AG04449 (cell line): ENCODE results near the gene ZNF79.

Experiments
- CTCF ChIA-PET: fragments of 350-600 bp; formaldehyde crosslinking; extraction: SDS; loops from one replicate; lab custom pipeline; 2021; ENCODE audit warnings: antibody characterized with exemption; lab: Yijun Ruan, JAX
- POLR2A ChIA-PET: fragments of 400-600, 350-600 bp; formaldehyde crosslinking; extraction: SDS; loops from one replicate; lab custom pipeline; 2020; ENCODE audit warnings: antibody characterized with exemption, inconsistent platforms; lab: Yijun Ruan, JAX
- DNase-seq: peaks from one replicate; pipeline ENCODE4 v3.0.0-alpha.2; 2010; ENCODE audit warnings: low read depth, low spot score
- H3K4me3 ChIP-seq: 2 replicates; pipeline ENCODE4 v1.5.1; 2011; ENCODE audit warnings: low read depth, mild to moderate bottlenecking, control low read depth, low read length
- CTCF ChIP-seq: IDR thresholded peaks from one replicate; pipeline ENCODE4 v1.5.1; 2011; ENCODE audit warnings: mild to moderate bottlenecking, moderate library complexity, low read length, control low read depth, inconsistent platforms; ENCODE audit not compliant: insufficient read depth; ENCODE audit errors: missing control alignments

Gene ZNF79

GRCh38 chr9:127449332-127449966 is 25.3 kb downstream of the ZNF79 start:
- CTCF ChIA-PET: interaction anchor here (0.8 to 1.8 kb wide), 6 partner anchors 10 to 511 kb away, joined by 3 to 6 read pairs (median 4); no protein-coding TSS in a partner anchor
- no peak for TF ChIP-seq CTCF
- H3K4me3 ChIP-seq: peak overlapping the region; percentile 98
- POLR2A ChIA-PET: interaction anchor here (0.7 to 1.4 kb wide), 4 partner anchors 9 to 153 kb away, joined by 4 to 5 read pairs (median 4); partner anchors contain the start of gene ZNF79
- no peak for DNase-seq

- DNase-seq: no peak
- CTCF ChIA-PET: interaction anchor here (0.9 to 1.8 kb wide), 6 partner anchors 11 to 508 kb away, joined by 3 to 6 read pairs (median 4); no protein-coding TSS in a partner anchor
- POLR2A ChIA-PET: interaction anchor here (0.7 to 1.6 kb wide), 12 partner anchors 10 to 235 kb away, joined by 3 to 14 read pairs (median 4); partner anchors contain the start of genes SLC2A8 and ZNF79
- H3K4me3 ChIP-seq: peak overlapping the region; percentile 98
- no peak for TF ChIP-seq CTCF
Observed at GRCh38 chr9:127450243-127450760, 26.1 kb downstream of the ZNF79 start.

- ChIA-PET CTCF (interaction anchor here (1.4 to 1.8 kb wide), 4 partner anchors 134 to 509 kb away, joined by 3 to 6 read pairs (median 5); no protein-coding TSS in a partner anchor), POLR2A (interaction anchor here (0.5 to 2.0 kb wide), 27 partner anchors 10 to 335 kb away, joined by 3 to 19 read pairs (median 4); partner anchors contain the start of genes CDK9, SLC2A8 and ZNF79)
- DNase-seq: peak; percentile 60
- H3K4me3 ChIP-seq: peak within 1 kb of the TSS; percentile 98
- no peak for TF ChIP-seq CTCF
Observed at GRCh38 chr9:127450830-127451607, 26.8 kb downstream of the ZNF79 start, which contains the start of the genes LRSAM1 and RPL12. Gene LRSAM1 (plus strand): TSS chr9:127451510. CDS start chr9:127454528, 3,018 bp downstream. Gene RPL12 (minus strand): TSS chr9:127451406. CDS start chr9:127451317, 89 bp downstream.

GRCh38 chr9:127451608-127451857 is 27.4 kb downstream of the ZNF79 start:
- ChIA-PET POLR2A (interaction anchor here (0.5 to 2.0 kb wide), 21 partner anchors 10 to 334 kb away, joined by 3 to 19 read pairs (median 4); partner anchors contain the start of genes CDK9, SLC2A8 and ZNF79), CTCF (interaction anchor here (1.4 kb wide), 1 partner anchor 139 kb away, joined by 3 read pairs; no protein-coding TSS in a partner anchor)
- no peak for DNase-seq
- H3K4me3 ChIP-seq: peak overlapping the region; percentile 98
- no peak for TF ChIP-seq CTCF

- H3K4me3 ChIP-seq: peak overlapping the region; percentile 98
- ChIA-PET POLR2A (interaction anchor here (0.5 to 2.0 kb wide), 22 partner anchors 9 to 334 kb away, joined by 3 to 19 read pairs (median 4); partner anchors contain the start of genes CDK9, SLC2A8 and ZNF79), CTCF (interaction anchor here (0.6 to 1.4 kb wide), 4 partner anchors 9 to 135 kb away, joined by 3 read pairs; no protein-coding TSS in a partner anchor)
- DNase-seq: no peak
- TF ChIP-seq CTCF: no peak
Observed at GRCh38 chr9:127451858-127452656, 27.9 kb downstream of the ZNF79 start.
